ENCODE measurements around the gene OR51L1.
"Not testable (repeated sequence)": the region's sequence is repeated elsewhere in the genome, so short reads cannot be mapped to it uniquely, and the experiment has no call there.

OR51L1 gene, protein sequence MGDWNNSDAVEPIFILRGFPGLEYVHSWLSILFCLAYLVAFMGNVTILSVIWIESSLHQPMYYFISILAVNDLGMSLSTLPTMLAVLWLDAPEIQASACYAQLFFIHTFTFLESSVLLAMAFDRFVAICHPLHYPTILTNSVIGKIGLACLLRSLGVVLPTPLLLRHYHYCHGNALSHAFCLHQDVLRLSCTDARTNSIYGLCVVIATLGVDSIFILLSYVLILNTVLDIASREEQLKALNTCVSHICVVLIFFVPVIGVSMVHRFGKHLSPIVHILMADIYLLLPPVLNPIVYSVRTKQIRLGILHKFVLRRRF

DNA sequence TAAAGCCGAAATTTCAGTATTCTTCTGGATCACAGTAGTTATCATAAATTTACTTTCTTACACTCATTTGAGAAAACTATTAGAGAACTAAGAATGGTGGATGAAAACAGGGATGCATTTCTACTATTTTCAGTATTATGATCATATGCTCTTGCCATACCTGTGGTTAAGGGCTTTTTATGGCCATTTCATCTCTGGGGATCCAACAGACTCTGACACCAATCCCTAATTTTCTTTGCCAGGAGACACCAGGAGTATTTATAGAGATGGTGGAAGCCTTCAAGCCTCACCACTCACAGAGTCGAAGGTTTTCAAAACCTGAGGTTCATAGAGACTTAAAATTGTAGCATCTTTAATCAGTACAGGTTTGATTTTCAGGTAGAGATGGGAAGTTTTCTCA lies at the start of gene OR51L1:
TSS of gene OR51L1 (plus strand) at position 301 of the 400 bp plus-strand sequence. CDS start 4,132 bp downstream, outside the sequence.
- Mint-ChIP-seq H3K4me1 (ENCODE audit: low read depth) (no peaks in the 10 kb centered on the region), H3K27ac (no peak within 1 kb of the TSS), H3K36me3 (ENCODE audit: low read depth) (no peaks in the 10 kb centered on the region), H3K9me3 (no peaks in the 10 kb centered on the region), H3K27me3 (ENCODE audit: low read depth) (no peaks in the 10 kb centered on the region), H3K4me3 (no peak within 1 kb of the TSS)

DNA sequence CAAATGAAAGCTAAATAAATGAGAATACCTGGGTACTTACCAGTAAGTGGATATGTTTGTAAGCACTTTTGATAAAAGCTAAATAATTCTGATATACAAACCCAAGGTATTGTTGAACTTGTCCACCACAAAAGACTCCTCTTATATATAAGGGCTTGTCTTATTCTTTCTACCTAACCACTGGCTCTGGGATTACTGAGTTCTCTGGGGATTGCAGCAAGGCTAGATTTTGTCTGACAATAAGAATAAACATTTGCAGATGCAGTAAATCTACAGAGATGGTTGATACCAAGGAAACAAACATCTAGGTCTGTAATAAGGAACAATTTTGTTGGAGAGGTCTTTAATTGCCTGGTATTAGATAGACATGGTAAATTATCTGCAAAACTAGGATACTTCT lies 47.1 kb upstream of the OR51L1 start, which contains the start of gene OR51A4:
TSS of gene OR51A4 (minus strand) at position 101 of the 400 bp plus-strand sequence. CDS start 505 bp downstream, outside the sequence.
- Mint-ChIP-seq H3K9me3 (no peaks in the 10 kb centered on the region), H3K27me3 (ENCODE audit: low read depth) (no peaks in the 10 kb centered on the region), H3K36me3 (ENCODE audit: low read depth) (no peaks in the 10 kb centered on the region), H3K4me1 (ENCODE audit: low read depth) (no peaks in the 10 kb centered on the region), H3K4me3 (no peak within 1 kb of the TSS), H3K27ac (no peak within 1 kb of the TSS)

DNA sequence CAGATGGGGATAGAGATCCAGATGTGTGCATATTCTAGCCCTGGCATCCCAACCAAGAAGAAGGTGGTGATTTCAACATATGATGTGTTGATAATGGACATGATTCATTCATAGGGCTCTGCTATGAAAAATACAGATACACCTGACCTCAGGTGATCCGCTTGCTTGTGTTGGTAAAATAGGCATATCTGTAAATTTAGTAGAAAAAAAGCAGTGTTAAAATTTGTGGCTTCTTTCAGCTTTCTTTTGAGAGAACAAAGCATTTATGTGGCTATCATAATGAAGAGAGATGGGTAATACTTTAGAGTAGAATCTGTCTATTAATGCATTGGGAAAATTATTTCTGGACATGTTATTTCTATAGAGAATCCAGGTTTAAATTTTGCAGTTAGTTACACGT lies 39.0 kb upstream of the OR51L1 start, which contains the start of gene OR51A2:
TSS of gene OR51A2 (minus strand) at position 101 of the 400 bp plus-strand sequence. CDS start at position 101, 0 bp downstream.
- H3K4me1 Mint-ChIP-seq (ENCODE audit: low read depth); H3K4me3 Mint-ChIP-seq; H3K27me3 Mint-ChIP-seq (ENCODE audit: low read depth); H3K27ac Mint-ChIP-seq; H3K9me3 Mint-ChIP-seq; H3K36me3 Mint-ChIP-seq (ENCODE audit: low read depth): not testable (repeated sequence)

DNA sequence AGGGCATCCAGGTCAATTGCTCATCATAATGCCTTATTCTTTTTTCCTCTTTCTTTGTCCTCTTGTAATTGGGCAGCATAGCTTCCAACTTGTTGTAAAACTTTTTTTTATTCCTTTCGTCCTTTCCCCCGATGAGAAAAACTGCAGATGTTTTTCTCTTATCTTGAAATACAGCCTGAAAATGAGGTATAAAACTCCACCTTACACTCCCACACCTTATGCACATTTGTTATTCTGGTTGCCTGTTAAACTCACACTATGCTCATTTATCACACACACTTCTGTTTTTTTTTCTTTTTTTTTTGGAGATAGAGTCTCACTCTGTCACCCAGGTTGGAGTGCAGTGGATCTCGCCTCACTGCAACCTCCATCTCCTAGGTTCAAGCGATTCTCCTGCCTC lies 37.3 kb upstream of the OR51L1 start:
- no peaks in the 10 kb centered on the region for H3K36me3 Mint-ChIP-seq (ENCODE audit: low read depth)
- no peak overlapping the region for H3K27ac Mint-ChIP-seq
- H3K4me3 Mint-ChIP-seq: no peak overlapping the region
- no peaks in the 10 kb centered on the region for H3K27me3 Mint-ChIP-seq (ENCODE audit: low read depth)
- H3K9me3 Mint-ChIP-seq: no peaks in the 10 kb centered on the region
- no peaks in the 10 kb centered on the region for H3K4me1 Mint-ChIP-seq (ENCODE audit: low read depth)

DNA sequence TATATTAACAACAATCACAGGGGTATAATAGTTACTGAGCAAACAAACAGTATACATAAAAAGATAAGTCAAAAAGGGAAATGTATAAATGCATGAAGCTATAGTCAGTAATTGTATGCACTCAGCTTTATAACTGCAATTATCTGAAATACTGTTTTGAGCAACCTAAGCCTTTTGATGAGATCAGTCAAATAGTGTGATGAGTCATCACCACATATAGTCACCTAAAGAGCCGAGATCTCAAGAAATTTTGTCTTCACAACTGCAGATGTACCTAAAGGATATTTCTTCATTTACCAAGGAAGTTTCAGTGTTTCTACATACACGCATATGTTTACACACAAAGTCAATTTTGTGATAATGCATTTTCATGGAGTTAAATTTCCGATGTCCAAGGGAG lies 33.8 kb upstream of the OR51L1 start:
- Mint-ChIP-seq H3K27ac (no peak overlapping the region), H3K27me3 (ENCODE audit: low read depth) (no peaks in the 10 kb centered on the region), H3K36me3 (ENCODE audit: low read depth) (no peaks in the 10 kb centered on the region), H3K4me3 (no peak overlapping the region), H3K4me1 (ENCODE audit: low read depth) (no peaks in the 10 kb centered on the region), H3K9me3 (no peaks in the 10 kb centered on the region)

DNA sequence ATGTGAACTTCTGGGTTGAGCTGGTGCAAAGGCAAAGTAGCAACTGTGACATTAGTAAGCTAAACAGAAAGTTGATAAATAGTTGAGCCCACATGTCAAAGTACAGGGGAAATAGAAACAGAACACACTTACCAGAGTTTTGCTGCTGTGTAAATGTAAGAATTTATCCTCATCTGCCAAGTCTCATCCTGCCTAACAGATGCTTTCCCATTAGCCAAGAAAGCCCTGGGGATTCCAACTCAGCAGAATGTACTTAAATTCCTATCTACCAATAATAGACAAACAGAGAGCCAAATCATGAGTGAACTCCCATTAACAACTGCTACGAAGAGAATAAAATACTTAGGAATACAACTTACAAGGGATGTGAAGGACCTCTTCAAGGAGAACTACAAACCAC lies 31.8 kb upstream of the OR51L1 start:
- H3K27me3 Mint-ChIP-seq (ENCODE audit: low read depth): no peaks in the 10 kb centered on the region
- H3K27ac Mint-ChIP-seq: no peak overlapping the region
- H3K4me1 Mint-ChIP-seq (ENCODE audit: low read depth): no peaks in the 10 kb centered on the region
- no peaks in the 10 kb centered on the region for H3K36me3 Mint-ChIP-seq (ENCODE audit: low read depth)
- H3K4me3 Mint-ChIP-seq: no peak overlapping the region
- no peaks in the 10 kb centered on the region for H3K9me3 Mint-ChIP-seq

DNA sequence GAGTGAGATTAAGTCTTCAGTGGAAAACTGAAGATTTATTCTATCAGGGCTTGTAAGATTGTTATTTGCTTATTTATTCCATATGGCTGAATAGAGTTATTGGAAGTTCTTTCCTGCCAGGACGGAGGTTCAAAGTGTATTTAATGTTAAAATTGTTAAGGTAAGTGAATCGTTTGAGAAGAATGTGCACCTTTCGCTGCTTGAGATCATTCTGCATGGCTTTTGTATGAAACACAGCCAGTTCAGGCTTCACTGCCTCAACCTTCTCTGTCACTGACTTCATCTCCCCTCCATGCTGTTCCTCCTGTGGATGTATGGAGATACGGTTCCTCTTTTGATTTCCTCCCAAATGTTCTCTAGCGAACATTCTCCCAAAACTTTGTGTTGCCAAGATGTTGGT lies 19.2 kb upstream of the OR51L1 start:
- Mint-ChIP-seq H3K4me1 (ENCODE audit: low read depth) (no peaks in the 10 kb centered on the region), H3K4me3 (no peak overlapping the region), H3K36me3 (ENCODE audit: low read depth) (no peaks in the 10 kb centered on the region), H3K27ac (no peak overlapping the region), H3K27me3 (ENCODE audit: low read depth) (no peaks in the 10 kb centered on the region), H3K9me3 (no peaks in the 10 kb centered on the region)

DNA sequence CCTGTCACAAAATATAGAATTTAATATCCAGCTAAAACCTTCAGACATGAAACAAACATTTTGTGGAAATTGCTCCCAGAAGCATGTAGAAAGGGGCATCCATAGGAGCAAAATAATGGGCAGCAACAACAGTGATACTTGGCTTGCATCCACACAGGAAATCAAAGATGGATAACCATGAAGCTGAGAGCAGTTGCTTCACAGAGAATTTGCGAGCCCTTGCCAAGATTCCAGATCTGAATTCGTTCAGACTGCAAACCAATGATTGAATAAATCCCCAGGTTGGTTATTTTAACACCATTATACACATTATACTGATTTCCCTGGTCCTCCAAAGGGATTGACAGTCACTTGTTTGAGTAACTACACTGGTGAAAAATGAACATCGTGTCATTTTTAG lies 15.6 kb upstream of the OR51L1 start:
- Mint-ChIP-seq H3K36me3 (ENCODE audit: low read depth) (no peaks in the 10 kb centered on the region), H3K27me3 (ENCODE audit: low read depth) (no peaks in the 10 kb centered on the region), H3K4me1 (ENCODE audit: low read depth) (no peaks in the 10 kb centered on the region), H3K4me3 (no peak overlapping the region), H3K9me3 (no peaks in the 10 kb centered on the region), H3K27ac (no peak overlapping the region)

DNA sequence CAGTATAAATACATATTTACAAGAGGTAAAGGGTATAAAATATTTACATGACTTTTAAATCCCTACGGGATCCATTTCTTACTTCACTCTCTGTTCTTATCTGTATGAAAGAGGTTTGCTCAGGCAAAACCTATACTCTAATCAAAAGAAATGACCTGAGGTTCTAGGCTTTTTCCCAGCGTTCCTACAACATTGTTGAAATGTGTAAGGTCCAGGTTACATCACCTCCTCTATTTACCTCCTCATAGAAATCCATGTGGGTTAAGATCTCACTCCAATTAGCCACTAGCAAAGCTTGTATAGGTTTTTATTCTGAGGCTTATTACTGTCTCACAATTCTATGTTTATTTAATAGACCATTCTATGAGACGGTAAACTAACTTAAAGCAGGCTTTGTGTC lies 12.0 kb upstream of the OR51L1 start:
- H3K27ac Mint-ChIP-seq: no peak overlapping the region
- H3K27me3 Mint-ChIP-seq (ENCODE audit: low read depth): no peaks in the 10 kb centered on the region
- H3K4me3 Mint-ChIP-seq: no peak overlapping the region
- no peaks in the 10 kb centered on the region for H3K36me3 Mint-ChIP-seq (ENCODE audit: low read depth)
- H3K4me1 Mint-ChIP-seq (ENCODE audit: low read depth): no peaks in the 10 kb centered on the region
- no peaks in the 10 kb centered on the region for H3K9me3 Mint-ChIP-seq

DNA sequence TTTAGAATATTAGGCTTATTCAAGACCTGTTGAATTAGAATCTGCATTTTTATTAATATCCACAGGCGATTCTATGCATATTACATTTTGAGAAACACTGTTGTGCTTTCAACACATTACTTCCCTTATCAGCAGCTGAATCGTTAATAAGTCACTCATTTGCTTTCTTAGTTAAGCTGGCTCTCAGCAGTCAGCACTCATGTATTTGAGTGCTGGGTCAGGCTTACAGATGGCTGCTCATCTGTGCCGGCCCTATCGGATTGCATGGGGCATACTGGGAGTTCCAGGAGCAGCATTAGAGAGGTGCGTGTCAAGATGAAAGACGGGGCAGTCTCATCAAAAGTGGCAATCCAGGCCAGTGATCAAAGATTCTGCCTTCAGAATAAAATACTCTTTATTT lies 10.8 kb upstream of the OR51L1 start:
- Mint-ChIP-seq H3K36me3 (ENCODE audit: low read depth) (no peaks in the 10 kb centered on the region), H3K4me1 (ENCODE audit: low read depth) (no peaks in the 10 kb centered on the region), H3K4me3 (no peak overlapping the region), H3K27me3 (ENCODE audit: low read depth) (no peaks in the 10 kb centered on the region), H3K9me3 (no peaks in the 10 kb centered on the region), H3K27ac (no peak overlapping the region)

DNA sequence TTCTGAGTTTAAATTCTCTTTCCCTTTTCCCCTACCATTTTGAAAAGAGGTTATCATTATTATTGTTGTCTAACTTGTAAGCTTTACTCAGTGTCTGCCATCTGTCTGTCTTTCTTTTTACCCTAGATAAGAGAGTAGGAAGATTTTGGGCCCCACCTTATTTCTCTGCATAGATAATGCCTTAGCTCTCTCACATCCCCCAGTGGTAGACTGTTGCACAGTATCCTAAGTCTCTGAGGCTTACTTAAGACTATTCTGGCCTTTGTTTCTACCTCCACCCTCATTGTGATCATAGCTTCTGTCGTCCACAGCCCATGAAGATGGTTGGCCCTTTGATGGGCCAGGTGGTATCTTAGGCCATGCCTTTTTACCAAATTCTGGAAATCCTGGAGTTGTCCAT lies 3.6 kb upstream of the OR51L1 start:
- Mint-ChIP-seq H3K4me3 (no peak overlapping the region), H3K36me3 (ENCODE audit: low read depth) (no peaks in the 10 kb centered on the region), H3K9me3 (no peaks in the 10 kb centered on the region), H3K4me1 (ENCODE audit: low read depth) (no peaks in the 10 kb centered on the region), H3K27ac (no peak overlapping the region), H3K27me3 (ENCODE audit: low read depth) (no peaks in the 10 kb centered on the region)

DNA sequence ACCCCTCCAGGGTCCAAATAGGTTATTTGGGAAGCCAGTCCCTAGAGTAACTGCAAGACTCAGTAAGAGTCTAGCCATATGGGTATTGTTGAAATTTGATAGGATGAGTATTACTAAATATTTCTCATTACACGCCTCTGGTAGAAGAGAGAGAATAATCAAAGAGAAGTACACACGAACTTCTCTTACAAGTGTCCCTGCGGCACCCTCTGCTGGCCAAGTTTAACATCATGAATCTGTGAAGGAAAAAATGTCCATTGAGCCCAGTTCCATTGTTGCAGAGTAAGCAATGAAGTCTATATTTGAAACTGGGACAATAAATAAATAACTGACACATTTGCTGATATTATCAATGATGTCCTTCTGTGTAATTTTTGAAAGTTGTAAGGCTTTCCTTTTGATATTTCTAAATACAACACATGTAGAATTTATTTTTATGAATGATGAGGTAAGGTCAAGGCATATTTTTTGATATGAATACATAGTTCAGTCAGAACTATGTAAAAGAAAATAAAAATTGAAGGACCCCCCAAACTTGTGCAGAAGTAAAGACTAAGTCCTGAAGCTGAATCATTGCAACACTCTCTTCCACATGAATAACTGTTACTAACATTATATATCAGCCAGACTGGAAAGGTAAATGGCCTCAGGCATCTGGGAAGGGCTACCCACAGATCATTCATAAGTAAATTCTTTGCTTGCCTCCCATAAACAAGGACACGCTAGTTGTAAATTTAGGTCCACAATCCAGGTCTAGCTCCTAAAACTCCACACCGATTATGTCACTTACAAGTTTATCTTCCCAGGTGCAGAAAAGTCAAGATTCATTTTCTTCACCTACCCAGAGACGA lies 10.0 kb downstream of the OR51L1 start:
- no peaks in the 10 kb centered on the region for H3K36me3 Mint-ChIP-seq (ENCODE audit: low read depth)
- H3K4me1 Mint-ChIP-seq (ENCODE audit: low read depth): no peaks in the 10 kb centered on the region
- no peaks in the 10 kb centered on the region for H3K9me3 Mint-ChIP-seq
- H3K27me3 Mint-ChIP-seq (ENCODE audit: low read depth): no peaks in the 10 kb centered on the region
- no peak overlapping the region for H3K27ac Mint-ChIP-seq
- no peak overlapping the region for H3K4me3 Mint-ChIP-seq

DNA sequence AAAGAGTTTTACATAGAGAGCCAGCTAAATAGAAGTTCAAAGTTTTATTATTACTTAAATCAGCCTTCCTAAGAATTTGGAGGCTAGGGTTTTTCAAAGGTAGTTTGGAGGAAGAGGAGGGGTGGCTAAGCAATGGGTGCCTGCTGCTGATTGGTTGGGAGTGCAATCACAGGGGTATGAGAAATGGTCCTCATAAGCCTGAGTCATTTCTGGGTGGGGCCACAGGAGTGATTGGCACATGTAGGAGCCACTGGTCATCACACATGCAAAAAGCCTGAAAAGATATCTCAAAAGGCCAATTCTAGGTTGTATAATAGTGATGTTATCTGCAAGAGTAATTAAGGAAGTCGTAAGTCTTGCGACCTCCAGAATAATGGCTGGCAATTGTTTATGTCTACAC lies 12.9 kb downstream of the OR51L1 start:
- no peaks in the 10 kb centered on the region for H3K4me1 Mint-ChIP-seq (ENCODE audit: low read depth)
- H3K9me3 Mint-ChIP-seq: no peaks in the 10 kb centered on the region
- H3K4me3 Mint-ChIP-seq: no peak overlapping the region
- H3K27me3 Mint-ChIP-seq (ENCODE audit: low read depth): no peaks in the 10 kb centered on the region
- no peak overlapping the region for H3K27ac Mint-ChIP-seq
- no peaks in the 10 kb centered on the region for H3K36me3 Mint-ChIP-seq (ENCODE audit: low read depth)

DNA sequence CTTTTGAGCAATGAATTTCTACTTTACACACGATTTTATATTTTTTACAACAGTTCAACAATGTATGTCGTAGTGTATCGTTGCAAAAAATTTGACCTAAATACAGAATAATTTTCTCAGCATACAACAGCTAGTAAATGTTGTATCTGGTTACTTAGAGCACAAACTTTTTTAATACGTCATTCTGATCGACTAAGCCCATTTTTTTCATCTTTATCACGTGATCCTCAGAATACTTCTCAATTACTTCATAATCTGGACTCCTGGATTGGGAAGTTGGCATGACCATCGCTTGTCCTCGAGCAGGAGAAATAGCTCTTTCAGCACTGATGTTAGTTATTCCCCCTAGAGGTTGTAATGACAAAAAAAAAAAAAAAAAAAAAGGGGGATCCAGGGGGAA lies 16.6 kb downstream of the OR51L1 start:
- Mint-ChIP-seq H3K27ac (no peak overlapping the region), H3K9me3 (no peaks in the 10 kb centered on the region), H3K4me1 (ENCODE audit: low read depth) (no peaks in the 10 kb centered on the region), H3K27me3 (ENCODE audit: low read depth) (no peaks in the 10 kb centered on the region), H3K36me3 (ENCODE audit: low read depth) (no peaks in the 10 kb centered on the region), H3K4me3 (no peak overlapping the region)

DNA sequence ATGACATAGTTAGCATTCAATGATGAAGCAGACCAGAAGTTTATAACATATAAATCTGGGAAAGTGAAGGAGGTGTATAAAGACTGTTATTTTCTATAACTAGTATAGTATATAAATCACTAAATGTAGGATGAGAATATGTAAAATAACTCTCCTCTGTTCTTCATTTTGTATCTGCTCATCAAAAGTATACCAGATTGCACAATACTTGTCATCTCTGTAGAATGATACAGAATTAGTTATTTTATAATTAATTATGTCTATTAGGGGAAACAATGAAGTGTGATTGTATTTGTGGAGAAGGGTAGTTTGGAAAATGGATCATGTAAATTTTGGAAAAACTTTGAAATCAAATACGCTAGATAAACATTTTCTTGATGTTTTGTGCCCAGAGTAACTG lies 18.4 kb downstream of the OR51L1 start:
- H3K27me3 Mint-ChIP-seq (ENCODE audit: low read depth): no peaks in the 10 kb centered on the region
- H3K4me1 Mint-ChIP-seq (ENCODE audit: low read depth): no peaks in the 10 kb centered on the region
- H3K4me3 Mint-ChIP-seq: no peak overlapping the region
- no peaks in the 10 kb centered on the region for H3K36me3 Mint-ChIP-seq (ENCODE audit: low read depth)
- no peak overlapping the region for H3K27ac Mint-ChIP-seq
- no peaks in the 10 kb centered on the region for H3K9me3 Mint-ChIP-seq

Data from T-helper 1 cell treated with Interleukin-12 subunit alpha and Interleukin-12 subunit beta and Interleukin-4 antibody, amounts not matched to agents 30 μg/mL and 1 μg/mL, for 36 hours (primary cell).